Spinal cord (tissue), 10 donors: ENCODE data around the gene OR3A3. TPM values are rescaled to one million over a fixed set of nuclear protein-coding genes. Genes with fewer than 3 reads are reported as not detected.
"Not testable (repeated sequence)": the region's sequence is repeated elsewhere in the genome, so short reads cannot be mapped to it uniquely, and the experiment has no call there.

Experiments used
- DNase-seq, 6 donors: peaks; one replicate each; pipeline versions ENCODE4 v3.0.0 to v3.0.0-alpha.2; 2013 to 2015; ENCODE audit warnings: low spot score in 6 of 6, low read depth in 4 of 6
- H3K27ac ChIP-seq: one replicate; pipeline ENCODE4 v1.5.1; 2013; ENCODE audit warnings: low read depth, low read length, control low read depth
- H3K27me3 ChIP-seq: one replicate; pipeline ENCODE4 v1.6.1; 2013; ENCODE audit warnings: low read length; ENCODE audit not compliant: control insufficient read depth, insufficient read depth
- H3K36me3 ChIP-seq: one replicate; pipeline ENCODE4 v1.6.1; 2013; ENCODE audit warnings: low read length; ENCODE audit not compliant: control insufficient read depth, insufficient read depth
- H3K4me1 ChIP-seq: one replicate; pipeline ENCODE4 v1.6.1; 2013; ENCODE audit warnings: low read length; ENCODE audit not compliant: control insufficient read depth, insufficient read depth
- H3K4me3 ChIP-seq: one replicate; pipeline ENCODE4 v1.5.1; 2013; ENCODE audit warnings: low read depth, low read length, control low read depth
- H3K9me3 ChIP-seq: one replicate; pipeline ENCODE4 v1.6.1; 2013; ENCODE audit warnings: low read length; ENCODE audit not compliant: control insufficient read depth, insufficient read depth
- WGBS: methylation state at CpG from one replicate; pipeline ENCODE4 v1.1.5; 2013; ENCODE audit warnings: missing lambda C conversion rate; ENCODE audit not compliant: insufficient coverage; 5-methylcytosine and 5-hydroxymethylcytosine counted together
- long read RNA-seq, 4 donors: transcript quantifications; one replicate each; lab custom pipeline, GENCODE V29; 2026
- polyA plus RNA-seq, 2 donors: library from polyadenylated mRNA; unstranded; fragments of 120-200 nt; gene quantifications; one replicate each; pipeline ENCODE4 v1.2.1, GENCODE V29; 2013; ENCODE audit not compliant: insufficient read length in 2 of 2
- total RNA-seq, 2 donors: library from RNA; depleted of rRNA in 1 of 2; stranded (reverse); fragments of 120-200 nt in 1 of 2; fragments of >200 nt in 1 of 2; gene quantifications; one replicate each; pipeline versions ENCODE4 v1.2.3 to v1.2.4, GENCODE V29; 2013 to 2014
- donor health status: healthy.

OR3A3 gene
- total RNA-seq (not detected), polyA plus RNA-seq (under 1 TPM in 1 of 2 donors, not detected in 1; 0.39 TPM)
- long read RNA-seq, donor 1, result 0 reads
- long read RNA-seq, donor 2, result 0 reads
- long read RNA-seq, donor 3, result 0 reads
- long read RNA-seq, donor 4, result 0 reads

- Histone ChIP-seq H3K4me3 (no peak within 1 kb of the TSS), H3K9me3 (no peaks in the 10 kb centered on the region), H3K27ac (no peak within 1 kb of the TSS), H3K36me3 (no peaks in the 10 kb centered on the region), H3K27me3 (no peaks in the 10 kb centered on the region), H3K4me1 (no peaks in the 10 kb centered on the region)
- 80% methylated on average over 1 of the region's 3 CpGs for WGBS
- no peak for DNase-seq
Measured at GRCh38 chr17:3411070-3411469, at the start of gene OR3A3. Gene OR3A3 (plus strand): TSS chr17:3411370.

- not testable (repeated sequence) for H3K36me3 ChIP-seq, H3K4me3 ChIP-seq, H3K4me1 ChIP-seq, H3K27ac ChIP-seq, H3K27me3 ChIP-seq, DNase-seq, H3K9me3 ChIP-seq
- WGBS, result no CpG with 5 or more reads among the region's 31 CpGs
Measured at GRCh38 chr17:3371167-3371566, 40.0 kb upstream of the OR3A3 start.

GRCh38 chr17:3378321-3378720 is 32.8 kb upstream of the OR3A3 start:
- Histone ChIP-seq H3K4me3 (no peak overlapping the region), H3K9me3 (peaks cover 1% of the 10 kb centered on the region), H3K36me3 (no peaks in the 10 kb centered on the region), H3K27me3 (no peaks in the 10 kb centered on the region), H3K27ac (no peak overlapping the region), H3K4me1 (no peaks in the 10 kb centered on the region)
- DNase-seq, result no peak
- WGBS, result 82% methylated on average over 8 of the region's 8 CpGs

GRCh38 chr17:3381957-3382356 is 29.2 kb upstream of the OR3A3 start:
- H3K36me3 ChIP-seq, result no peaks in the 10 kb centered on the region
- no peak overlapping the region for H3K4me3 ChIP-seq
- H3K4me1 ChIP-seq, result no peaks in the 10 kb centered on the region
- 79% methylated on average over 5 of the region's 5 CpGs for WGBS
- DNase-seq, result no peak
- H3K27ac ChIP-seq, result no peak overlapping the region
- H3K9me3 ChIP-seq, result no peaks in the 10 kb centered on the region
- H3K27me3 ChIP-seq, result peaks cover 4% of the 10 kb centered on the region

GRCh38 chr17:3385869-3386816 is 25.0 kb upstream of the OR3A3 start, which contains the start of gene OR3A2:
Gene OR3A2 (minus strand): TSS chr17:3386308.
- Histone ChIP-seq H3K27ac (no peak within 1 kb of the TSS), H3K4me1 (no peaks in the 10 kb centered on the region), H3K4me3 (no peak within 1 kb of the TSS), H3K9me3 (no peaks in the 10 kb centered on the region), H3K36me3 (no peaks in the 10 kb centered on the region), H3K27me3 (peaks cover 6% of the 10 kb centered on the region)
- DNase-seq, result peak in 2 of 6 donors; percentile 3 to 10
- 27% methylated on average over 91 of the region's 92 CpGs for WGBS

- peaks cover 6% of the 10 kb centered on the region for H3K27me3 ChIP-seq
- DNase-seq, result peak in 1 of 6 donors; percentile 3
- WGBS, result 0% methylated on average over 1 of the region's 4 CpGs
- no peaks in the 10 kb centered on the region for H3K4me1 ChIP-seq
- no peak overlapping the region for H3K27ac ChIP-seq
- no peaks in the 10 kb centered on the region for H3K36me3 ChIP-seq
- H3K4me3 ChIP-seq, result no peak overlapping the region
- H3K9me3 ChIP-seq, result no peaks in the 10 kb centered on the region
Measured at GRCh38 chr17:3389791-3390190, 21.4 kb upstream of the OR3A3 start.

GRCh38 chr17:3397801-3398200 is 13.4 kb upstream of the OR3A3 start:
- not testable (repeated sequence) for DNase-seq, H3K27me3 ChIP-seq, H3K4me3 ChIP-seq, H3K4me1 ChIP-seq, H3K9me3 ChIP-seq, H3K27ac ChIP-seq, H3K36me3 ChIP-seq
- 32% methylated on average over 5 of the region's 7 CpGs for WGBS

- no peaks in the 10 kb centered on the region for H3K36me3 ChIP-seq
- WGBS, result no CpG with 5 or more reads among the region's 1 CpG
- DNase-seq, result no peak
Measured at GRCh38 chr17:3398310-3398709, 12.9 kb upstream of the OR3A3 start, which contains the start of gene OR1E1. Gene OR1E1 (minus strand): TSS chr17:3398410. CDS start chr17:3398410, 0 bp downstream.

GRCh38 chr17:3400055-3400454 is 11.1 kb upstream of the OR3A3 start:
- no peaks in the 10 kb centered on the region for H3K9me3 ChIP-seq
- H3K27ac ChIP-seq, result no peak overlapping the region
- no peaks in the 10 kb centered on the region for H3K27me3 ChIP-seq
- WGBS, result 75% methylated on average over 4 of the region's 6 CpGs
- H3K4me1 ChIP-seq, result no peaks in the 10 kb centered on the region
- peak in 1 of 6 donors; percentile 1 for DNase-seq
- H3K36me3 ChIP-seq, result no peaks in the 10 kb centered on the region
- no peak overlapping the region for H3K4me3 ChIP-seq

More at GRCh38 chr17:3398310-3398709, 12.9 kb upstream of the OR3A3 start, which contains the start of gene OR1E1:
- no peaks in the 10 kb centered on the region for H3K27me3 ChIP-seq
- no peak within 1 kb of the TSS for H3K4me3 ChIP-seq
- no peaks in the 10 kb centered on the region for H3K4me1 ChIP-seq
- H3K9me3 ChIP-seq, result no peaks in the 10 kb centered on the region
- H3K27ac ChIP-seq, result no peak within 1 kb of the TSS
